ENCODE data around the gene CSAD. TPM values are rescaled to one million over a fixed set of nuclear protein-coding genes. Genes with fewer than 3 reads are reported as not detected.

The CSAD gene
- total and polyA plus RNA-seq, 4 donors, result 21.7 to 48.8 (median 33.3) TPM

DNA sequence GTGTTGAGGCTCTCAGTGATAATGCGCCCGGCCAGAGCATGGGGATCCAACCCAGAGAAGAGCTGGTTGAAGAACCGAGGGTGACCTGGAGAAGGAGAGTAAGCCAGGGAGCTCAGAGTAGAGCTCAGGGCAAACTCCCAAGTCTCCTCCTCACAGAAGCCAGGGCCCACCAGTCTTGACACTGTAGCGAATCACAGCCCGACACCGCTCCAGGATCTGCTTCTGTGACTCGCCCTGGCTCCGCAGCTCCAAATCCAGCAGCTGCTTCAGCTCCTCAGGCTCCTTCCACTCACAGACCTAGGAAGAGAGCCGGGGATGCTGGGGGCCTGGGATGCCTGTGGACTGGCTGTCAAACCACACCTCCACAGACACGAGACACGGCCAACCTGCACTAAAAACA lies 8.4 kb downstream of the CSAD start:
- DNase-seq (peak in 1 of 3 donors; percentile 36), ATAC-seq (ENCODE audit: insufficient read depth, low FRiP score) (no peak)
- 94% methylated on average over 11 of the region's 11 CpGs for WGBS, 2 donors
- TF ChIP-seq, protein P1, sequence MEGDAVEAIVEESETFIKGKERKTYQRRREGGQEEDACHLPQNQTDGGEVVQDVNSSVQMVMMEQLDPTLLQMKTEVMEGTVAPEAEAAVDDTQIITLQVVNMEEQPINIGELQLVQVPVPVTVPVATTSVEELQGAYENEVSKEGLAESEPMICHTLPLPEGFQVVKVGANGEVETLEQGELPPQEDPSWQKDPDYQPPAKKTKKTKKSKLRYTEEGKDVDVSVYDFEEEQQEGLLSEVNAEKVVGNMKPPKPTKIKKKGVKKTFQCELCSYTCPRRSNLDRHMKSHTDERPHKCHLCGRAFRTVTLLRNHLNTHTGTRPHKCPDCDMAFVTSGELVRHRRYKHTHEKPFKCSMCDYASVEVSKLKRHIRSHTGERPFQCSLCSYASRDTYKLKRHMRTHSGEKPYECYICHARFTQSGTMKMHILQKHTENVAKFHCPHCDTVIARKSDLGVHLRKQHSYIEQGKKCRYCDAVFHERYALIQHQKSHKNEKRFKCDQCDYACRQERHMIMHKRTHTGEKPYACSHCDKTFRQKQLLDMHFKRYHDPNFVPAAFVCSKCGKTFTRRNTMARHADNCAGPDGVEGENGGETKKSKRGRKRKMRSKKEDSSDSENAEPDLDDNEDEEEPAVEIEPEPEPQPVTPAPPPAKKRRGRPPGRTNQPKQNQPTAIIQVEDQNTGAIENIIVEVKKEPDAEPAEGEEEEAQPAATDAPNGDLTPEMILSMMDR (IDR thresholded peaks at IDR 0.05; ENCODE audit: control extremely low read depth, extremely low read depth), result no peak
- Histone ChIP-seq H3K27me3 (ENCODE audit: control insufficient read depth in 3 of 3, insufficient read depth in 3 of 3, low read length in 2 of 3) (no peaks in the 10 kb centered on the region), H3K27ac (ENCODE audit: low read depth in 1 of 2, low read length in 1 of 2) (no peak overlapping the region), H3K9me3 (ENCODE audit: control insufficient read depth in 4 of 4, insufficient read depth in 3 of 4, low read length in 3 of 4) (no peaks in the 10 kb centered on the region), H3K36me3 (ENCODE audit: control insufficient read depth in 4 of 4, insufficient read depth in 4 of 4, low read length in 4 of 4) (peaks cover 0 to 13% (median 10%) of the 10 kb centered on the region in 4 donors), H3K4me1 (ENCODE audit: control insufficient read depth in 5 of 5, insufficient read depth in 5 of 5, low read length in 5 of 5) (peaks cover 0 to 5% (median 1%) of the 10 kb centered on the region in 5 donors), H3K9ac (ENCODE audit: insufficient read depth in 1 of 2, low read length in 2 of 2) (no peak overlapping the region), H3K4me3 (no peak overlapping the region)

DNA sequence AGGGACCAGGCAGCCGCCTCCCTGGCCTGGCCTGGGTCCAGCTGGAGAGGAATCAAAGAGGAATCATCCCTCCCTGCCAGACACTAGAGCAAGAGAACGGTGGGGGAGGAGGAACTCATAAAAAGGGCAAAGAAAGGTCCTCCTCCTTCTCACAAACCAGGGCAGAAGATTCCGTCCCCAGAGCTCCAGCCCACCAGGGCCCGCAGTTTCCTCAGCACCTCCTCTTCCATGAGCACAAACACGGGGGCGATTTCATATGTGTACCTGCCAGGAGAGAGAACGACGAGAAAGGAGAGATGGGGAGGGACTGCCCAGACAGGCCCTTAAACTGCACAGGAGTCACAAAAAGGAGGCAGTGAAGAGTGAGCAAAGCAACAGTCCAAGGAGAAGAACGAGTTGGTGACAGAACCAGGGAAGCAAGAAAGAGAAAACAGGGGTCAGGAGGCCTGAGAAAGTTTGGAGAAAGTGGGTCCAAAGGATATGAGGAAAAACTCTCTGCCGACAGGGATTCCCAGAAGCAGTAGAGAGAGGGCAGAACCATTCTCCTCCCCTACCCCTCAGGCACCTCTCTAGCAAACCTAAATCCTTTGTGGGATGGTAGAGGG lies 8.9 kb downstream of the CSAD start:
- WGBS, 2 donors, result 67 to 73% methylated on average over 10 of the region's 10 CpGs
- Histone ChIP-seq H3K27ac (ENCODE audit: low read depth in 1 of 2, low read length in 1 of 2) (no peak overlapping the region), H3K9ac (ENCODE audit: insufficient read depth in 1 of 2, low read length in 2 of 2) (no peak overlapping the region), H3K4me1 (ENCODE audit: control insufficient read depth in 5 of 5, insufficient read depth in 5 of 5, low read length in 5 of 5) (peaks cover 0 to 5% (median 1%) of the 10 kb centered on the region in 5 donors), H3K9me3 (ENCODE audit: control insufficient read depth in 4 of 4, insufficient read depth in 3 of 4, low read length in 3 of 4) (no peaks in the 10 kb centered on the region), H3K36me3 (ENCODE audit: control insufficient read depth in 4 of 4, insufficient read depth in 4 of 4, low read length in 4 of 4) (peaks cover 0 to 13% (median 10%) of the 10 kb centered on the region in 4 donors), H3K4me3 (no peak overlapping the region), H3K27me3 (ENCODE audit: control insufficient read depth in 3 of 3, insufficient read depth in 3 of 3, low read length in 2 of 3) (no peaks in the 10 kb centered on the region)
- DNase-seq (peak in 1 of 3 donors; percentile 42), ATAC-seq (ENCODE audit: insufficient read depth, low FRiP score) (no peak)
- TF ChIP-seq, protein P1 (IDR thresholded peaks at IDR 0.05; ENCODE audit: control extremely low read depth, extremely low read depth), result no peak

DNA sequence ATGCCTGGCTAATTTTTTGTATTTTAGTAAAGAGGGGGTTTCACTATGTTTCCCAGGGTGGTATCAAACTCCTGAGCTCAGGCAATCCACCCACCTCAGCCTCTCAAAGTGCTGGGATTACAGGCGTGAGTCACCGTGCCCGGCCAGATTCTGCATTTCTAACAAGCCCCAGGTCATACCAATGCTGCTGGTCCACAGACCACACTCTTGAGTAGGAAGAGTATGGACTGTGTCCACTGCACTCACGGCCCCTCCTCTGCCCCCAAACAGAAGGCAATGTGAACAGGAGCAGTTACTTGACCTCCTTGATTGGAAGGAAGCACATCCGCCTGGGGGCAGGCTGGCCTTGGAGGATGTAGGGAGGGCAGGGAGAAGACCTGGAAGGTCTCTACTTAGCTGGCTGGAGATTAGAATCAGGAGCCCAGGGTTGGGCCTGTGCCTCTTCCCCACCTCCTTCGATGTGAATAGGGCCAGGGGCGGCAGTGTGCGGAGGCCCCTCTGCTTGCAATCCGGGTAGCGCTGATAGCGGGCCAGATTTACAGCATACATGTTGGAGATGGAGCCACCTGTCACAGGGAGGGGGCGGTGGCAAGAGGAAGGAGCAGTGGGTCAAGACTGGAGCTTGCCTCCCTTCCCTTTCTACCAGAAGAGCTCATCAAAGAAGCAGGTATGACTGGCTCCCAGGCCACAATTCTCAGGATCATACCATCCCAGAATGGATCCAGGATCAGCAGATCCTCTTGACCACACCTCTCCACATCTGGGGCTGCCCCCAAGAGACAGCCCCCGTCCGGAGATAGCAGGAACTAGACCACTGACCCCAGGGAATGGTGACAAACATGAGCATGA lies 9.6 kb downstream of the CSAD start:
- H3K36me3 ChIP-seq (ENCODE audit: control insufficient read depth in 4 of 4, insufficient read depth in 4 of 4, low read length in 4 of 4), result peaks cover 0 to 14% (median 10%) of the 10 kb centered on the region in 4 donors

More for the DNA sequence above, 9.6 kb downstream of the CSAD start:
- no peak for ATAC-seq (ENCODE audit: insufficient read depth, low FRiP score)
- H3K9me3 ChIP-seq (ENCODE audit: control insufficient read depth in 4 of 4, insufficient read depth in 3 of 4, low read length in 3 of 4), result no peaks in the 10 kb centered on the region
- no peaks in the 10 kb centered on the region for H3K27me3 ChIP-seq (ENCODE audit: control insufficient read depth in 3 of 3, insufficient read depth in 3 of 3, low read length in 2 of 3)
- H3K4me1 ChIP-seq (ENCODE audit: control insufficient read depth in 5 of 5, insufficient read depth in 5 of 5, low read length in 5 of 5), result peaks cover 0 to 5% (median 1%) of the 10 kb centered on the region in 5 donors
- TF ChIP-seq, protein P1 (IDR thresholded peaks at IDR 0.05; ENCODE audit: control extremely low read depth, extremely low read depth), result no peak
- WGBS, 2 donors, result 88 to 89% methylated on average over 14 of the region's 14 CpGs
- H3K9ac ChIP-seq (ENCODE audit: insufficient read depth in 1 of 2, low read length in 2 of 2), result no peak overlapping the region
- H3K27ac ChIP-seq (ENCODE audit: low read depth in 1 of 2, low read length in 1 of 2), result no peak overlapping the region
- H3K4me3 ChIP-seq, result no peak overlapping the region
- DNase-seq, result no peak

Measured in lung (tissue), 12 donors.